GM23338 (cell line): ENCODE measurements around the gene FTO.

Source experiments
- CTCF ChIP-seq, 2 experiments: fragments of 200-600 bp in 1 of 2; sonication (generic) in 1 of 2; conservative IDR thresholded peaks; 2 replicates each; pipeline versions ENCODE4 v1.5.1 to v1.6.1; 2016 to 2017; ENCODE audit warnings: antibody characterized with exemption in 2 of 2, low read depth in 2 of 2, mild to moderate bottlenecking in 2 of 2, moderate library complexity in 1 of 2
- EZH2 ChIP-seq: fragments of 200-600 bp; sonication (generic); IDR thresholded peaks from one replicate; pipeline ENCODE4 v1.8.0; 2017; ENCODE audit warnings: antibody characterized with exemption, mild to moderate bottlenecking, low read depth; ENCODE audit not compliant: unreplicated experiment
- EZH2phosphoT487 ChIP-seq: fragments of 200-600 bp; sonication (generic); IDR thresholded peaks from one replicate; pipeline ENCODE4 v1.8.1; 2018; ENCODE audit warnings: antibody characterized with exemption; ENCODE audit not compliant: unreplicated experiment
- NANOG ChIP-seq: IDR thresholded peaks from 2 replicates; pipeline ENCODE4 v1.6.1; 2016; ENCODE audit warnings: antibody characterized with exemption, borderline replicate concordance
- REST ChIP-seq: IDR thresholded peaks from one replicate; pipeline ENCODE4 v1.6.1; 2018; ENCODE audit warnings: antibody characterized with exemption; ENCODE audit not compliant: unreplicated experiment

- TF ChIP-seq CTCF (conservative IDR thresholded peaks at IDR 0.05; ENCODE audit: low read depth in 2 of 2) (no peak), EZH2 (no peak), REST (no peak), NANOG (no peak), EZH2phosphoT487 (no peak)
Observed at GRCh38 chr16:53761962-53762703, 58.2 kb downstream of the FTO start.
